Measurements from ENCODE around the gene HMCN2. TPM values are rescaled to one million over a fixed set of nuclear protein-coding genes. Genes with fewer than 3 reads are reported as not detected.

Gene HMCN2
- total RNA-seq, 1 experiment from 2014 or later: 1.6 TPM

DNA sequence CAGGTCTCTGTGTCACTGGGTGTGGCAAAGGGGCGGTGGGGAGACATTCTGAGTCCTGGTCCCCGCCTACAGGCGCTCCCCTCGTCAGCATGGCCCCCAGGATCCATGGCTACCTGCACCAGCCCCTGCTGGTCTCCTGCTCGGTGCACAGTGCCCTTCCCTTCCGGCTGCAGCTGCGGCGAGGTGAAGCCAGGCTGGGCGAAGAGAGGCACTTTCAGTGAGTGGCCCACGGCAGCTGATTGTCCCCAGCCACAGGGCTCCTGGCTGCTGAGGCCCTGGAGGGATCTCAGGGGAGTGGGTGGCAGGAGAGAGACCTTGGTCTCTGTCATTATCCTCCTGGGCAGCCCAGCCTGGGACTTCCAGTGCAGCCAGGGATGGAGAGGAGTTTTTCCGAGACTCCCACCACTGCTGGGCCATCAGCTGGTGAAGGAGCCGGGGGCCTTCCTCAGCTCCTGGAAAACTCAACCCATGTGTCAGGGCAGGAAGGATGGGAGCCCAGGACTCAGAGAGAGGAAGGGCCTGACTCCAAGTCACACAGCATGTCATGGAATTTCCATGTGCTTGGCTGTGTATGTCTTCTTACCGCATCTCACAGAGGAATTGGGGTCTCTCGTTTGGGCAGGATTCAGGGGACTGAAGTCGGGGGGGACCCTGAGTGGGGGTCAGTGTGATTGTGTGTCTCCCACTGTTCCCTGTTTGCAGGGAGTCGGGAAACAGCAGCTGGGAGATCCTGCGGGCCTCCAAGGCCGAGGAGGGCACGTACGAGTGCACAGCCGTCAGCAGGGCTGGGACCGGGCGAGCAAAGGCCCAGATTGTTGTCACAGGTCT, 37.4 kb downstream of the HMCN2 start:
- Histone ChIP-seq H4K20me1 (ENCODE audit: insufficient read depth) (no peaks in the 10 kb centered on the region), H3K79me2 (ENCODE audit: low read depth) (no peaks in the 10 kb centered on the region), H3K9me3 (ENCODE audit: insufficient read depth, low read depth) (no peaks in the 10 kb centered on the region), H3K27me3 (ENCODE audit: insufficient read depth, low read depth) (peaks cover 55% of the 10 kb centered on the region), H3K4me2 (no peak overlapping the region), H3K9me2 (ENCODE audit: insufficient read depth) (no peaks in the 10 kb centered on the region), H3K4me3 (no peak overlapping the region), H2AFZ (no peak overlapping the region), H3F3A (ENCODE audit: insufficient read depth, low read depth) (no peaks in the 10 kb centered on the region), H3K27ac (no peak overlapping the region), H3K36me3 (ENCODE audit: low read depth) (no peaks in the 10 kb centered on the region), H3K4me1 (replicated peaks; ENCODE audit: insufficient read depth) (no peaks in the 10 kb centered on the region)
- BruUV-seq (replicated peaks): no TSS peak
- CTCF ChIA-PET: no interaction called here
- no peak for TF ChIP-seq EZH2 (IDR thresholded peaks at IDR 0.05; ENCODE audit: low read depth)
- TF ChIP-seq, protein P1, sequence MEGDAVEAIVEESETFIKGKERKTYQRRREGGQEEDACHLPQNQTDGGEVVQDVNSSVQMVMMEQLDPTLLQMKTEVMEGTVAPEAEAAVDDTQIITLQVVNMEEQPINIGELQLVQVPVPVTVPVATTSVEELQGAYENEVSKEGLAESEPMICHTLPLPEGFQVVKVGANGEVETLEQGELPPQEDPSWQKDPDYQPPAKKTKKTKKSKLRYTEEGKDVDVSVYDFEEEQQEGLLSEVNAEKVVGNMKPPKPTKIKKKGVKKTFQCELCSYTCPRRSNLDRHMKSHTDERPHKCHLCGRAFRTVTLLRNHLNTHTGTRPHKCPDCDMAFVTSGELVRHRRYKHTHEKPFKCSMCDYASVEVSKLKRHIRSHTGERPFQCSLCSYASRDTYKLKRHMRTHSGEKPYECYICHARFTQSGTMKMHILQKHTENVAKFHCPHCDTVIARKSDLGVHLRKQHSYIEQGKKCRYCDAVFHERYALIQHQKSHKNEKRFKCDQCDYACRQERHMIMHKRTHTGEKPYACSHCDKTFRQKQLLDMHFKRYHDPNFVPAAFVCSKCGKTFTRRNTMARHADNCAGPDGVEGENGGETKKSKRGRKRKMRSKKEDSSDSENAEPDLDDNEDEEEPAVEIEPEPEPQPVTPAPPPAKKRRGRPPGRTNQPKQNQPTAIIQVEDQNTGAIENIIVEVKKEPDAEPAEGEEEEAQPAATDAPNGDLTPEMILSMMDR (conservative IDR thresholded peaks at IDR 0.05): no peak
- intact Hi-C loops (cut with micrococcal nuclease; ENCODE audit: unreplicated experiment): no loop called here
- no peak for DNase-seq
- POLR2A ChIA-PET (ENCODE audit: unreplicated experiment): interaction anchor here (0.7 kb wide), 2 partner anchors 38 to 348 kb away, joined by 5 read pairs; partner anchors contain the start of gene HMCN2

- CTCF ChIA-PET: no interaction called here
- no TSS peak for BruUV-seq (replicated peaks)
Observed at GRCh38 chr9:130303613-130304055, 38.1 kb downstream of the HMCN2 start.

GRCh38 chr9:130304116-130304515, 38.6 kb downstream of the HMCN2 start:
- ChIA-PET POLR2A (ENCODE audit: unreplicated experiment) (no interaction called here), CTCF (no interaction called here)
- no peaks in the 10 kb centered on the region for H3F3A ChIP-seq (ENCODE audit: insufficient read depth, low read depth)
- no peak overlapping the region for H3K4me3 ChIP-seq
- H3K36me3 ChIP-seq (ENCODE audit: low read depth): no peaks in the 10 kb centered on the region
- no peaks in the 10 kb centered on the region for H3K79me2 ChIP-seq (ENCODE audit: low read depth)
- H3K9me2 ChIP-seq (ENCODE audit: insufficient read depth): no peaks in the 10 kb centered on the region
- intact Hi-C loops (cut with micrococcal nuclease; ENCODE audit: unreplicated experiment): no loop called here
- DNase-seq: no peak
- H3K27ac ChIP-seq: no peak overlapping the region
- no TSS peak for BruUV-seq (replicated peaks)
- no peak overlapping the region for H3K4me2 ChIP-seq
- no peak overlapping the region for H2AFZ ChIP-seq
- peaks cover 53% of the 10 kb centered on the region for H3K27me3 ChIP-seq (ENCODE audit: insufficient read depth, low read depth)
- TF ChIP-seq EZH2 (IDR thresholded peaks at IDR 0.05; ENCODE audit: low read depth): no peak
- TF ChIP-seq, protein P1 (conservative IDR thresholded peaks at IDR 0.05): no peak
- no peaks in the 10 kb centered on the region for H4K20me1 ChIP-seq (ENCODE audit: insufficient read depth)
- no peaks in the 10 kb centered on the region for H3K4me1 ChIP-seq (replicated peaks; ENCODE audit: insufficient read depth)
- H3K9me3 ChIP-seq (ENCODE audit: insufficient read depth, low read depth): no peaks in the 10 kb centered on the region

More at GRCh38 chr9:130303613-130304055, 38.1 kb downstream of the HMCN2 start:
- intact Hi-C loops (cut with micrococcal nuclease; ENCODE audit: unreplicated experiment): no loop called here
- POLR2A ChIA-PET (ENCODE audit: unreplicated experiment): no interaction called here
- no peak for TF ChIP-seq EZH2 (IDR thresholded peaks at IDR 0.05; ENCODE audit: low read depth)
- TF ChIP-seq, protein P1 (conservative IDR thresholded peaks at IDR 0.05): no peak
- Histone ChIP-seq H2AFZ (no peak overlapping the region), H3K27ac (no peak overlapping the region), H3K9me3 (ENCODE audit: insufficient read depth, low read depth) (no peaks in the 10 kb centered on the region), H4K20me1 (ENCODE audit: insufficient read depth) (no peaks in the 10 kb centered on the region), H3K4me3 (no peak overlapping the region), H3K4me2 (no peak overlapping the region), H3F3A (ENCODE audit: insufficient read depth, low read depth) (no peaks in the 10 kb centered on the region), H3K36me3 (ENCODE audit: low read depth) (no peaks in the 10 kb centered on the region), H3K79me2 (ENCODE audit: low read depth) (no peaks in the 10 kb centered on the region), H3K9me2 (ENCODE audit: insufficient read depth) (no peaks in the 10 kb centered on the region), H3K4me1 (replicated peaks; ENCODE audit: insufficient read depth) (no peaks in the 10 kb centered on the region), H3K27me3 (ENCODE audit: insufficient read depth, low read depth) (peaks cover 53% of the 10 kb centered on the region)
- no peak for DNase-seq
